Stimulated activated naive B cell treated with anti-CD40 and anti-IgM and Interleukin-4, amounts not matched to agents 10 μg/mL and 1 μg/mL and 100 μg/mL, for 72 hours (primary cell): ENCODE data around the gene SACM1L.

Experiments used
- ATAC-seq, 2 donors: fragments of 150-1000 bp; cut with Tn5 transposase; replicated peaks; 2 replicates each; pipeline ENCODE4 v1.10.0; 2021; ENCODE audit warnings: moderate library complexity in 1 of 2
- DNase-seq: peaks from one replicate; pipeline ENCODE4 v3.0.0; 2021
- H3K27ac Mint-ChIP-seq: one replicate; pipeline ENCODE4 v1.8.0; 2022; ENCODE audit warnings: mild to moderate bottlenecking, mixed read lengths
- H3K27me3 Mint-ChIP-seq, 2 donors: one replicate each; pipeline ENCODE4 v1.8.0; 2022; ENCODE audit warnings: mixed read lengths in 2 of 2
- H3K36me3 Mint-ChIP-seq, 2 donors: one replicate each; pipeline ENCODE4 v1.8.0; 2022; ENCODE audit warnings: mixed read lengths in 2 of 2, mild to moderate bottlenecking in 1 of 2
- H3K4me1 Mint-ChIP-seq, 2 donors: one replicate each; pipeline ENCODE4 v1.8.0; 2022; ENCODE audit warnings: mixed read lengths in 2 of 2, mild to moderate bottlenecking in 1 of 2
- H3K4me3 Mint-ChIP-seq, 2 donors: one replicate each; pipeline ENCODE4 v1.8.0; 2022; ENCODE audit warnings: mild to moderate bottlenecking in 2 of 2, mixed read lengths in 2 of 2, moderate library complexity in 1 of 2
- H3K9me3 Mint-ChIP-seq, 2 donors: one replicate each; pipeline ENCODE4 v1.8.0; 2022; ENCODE audit warnings: mixed read lengths in 2 of 2, mild to moderate bottlenecking in 1 of 2

The SACM1L gene

DNA sequence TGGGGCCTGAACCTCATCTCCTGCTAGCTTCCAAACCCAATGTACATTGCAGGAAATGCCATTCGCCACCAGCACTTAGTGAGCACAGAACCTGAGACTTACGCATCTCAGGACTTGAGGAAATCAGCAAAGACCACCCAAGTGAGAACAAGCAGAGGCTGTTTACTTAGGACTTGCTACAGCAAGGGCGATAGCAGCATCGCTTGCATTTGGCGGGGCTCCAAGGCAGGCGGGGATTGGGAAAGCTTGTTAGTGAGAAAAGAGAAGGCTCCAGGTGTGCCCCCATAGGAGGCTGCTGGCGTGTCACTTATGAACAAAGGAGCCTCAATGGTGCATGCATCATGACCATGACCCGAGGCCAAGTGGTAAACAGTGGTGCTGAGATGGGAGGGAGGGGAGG is 87.4 kb downstream of the SACM1L start:
- Mint-ChIP-seq H3K36me3 (no peaks in the 10 kb centered on the region), H3K27ac (no peak overlapping the region), H3K4me1 (peaks cover 2 to 9% of the 10 kb centered on the region in 2 donors), H3K27me3 (peaks cover 7 to 10% of the 10 kb centered on the region in 2 donors), H3K4me3 (no peak overlapping the region), H3K9me3 (no peaks in the 10 kb centered on the region)
- no peak for DNase-seq
- ATAC-seq: no peak

DNA sequence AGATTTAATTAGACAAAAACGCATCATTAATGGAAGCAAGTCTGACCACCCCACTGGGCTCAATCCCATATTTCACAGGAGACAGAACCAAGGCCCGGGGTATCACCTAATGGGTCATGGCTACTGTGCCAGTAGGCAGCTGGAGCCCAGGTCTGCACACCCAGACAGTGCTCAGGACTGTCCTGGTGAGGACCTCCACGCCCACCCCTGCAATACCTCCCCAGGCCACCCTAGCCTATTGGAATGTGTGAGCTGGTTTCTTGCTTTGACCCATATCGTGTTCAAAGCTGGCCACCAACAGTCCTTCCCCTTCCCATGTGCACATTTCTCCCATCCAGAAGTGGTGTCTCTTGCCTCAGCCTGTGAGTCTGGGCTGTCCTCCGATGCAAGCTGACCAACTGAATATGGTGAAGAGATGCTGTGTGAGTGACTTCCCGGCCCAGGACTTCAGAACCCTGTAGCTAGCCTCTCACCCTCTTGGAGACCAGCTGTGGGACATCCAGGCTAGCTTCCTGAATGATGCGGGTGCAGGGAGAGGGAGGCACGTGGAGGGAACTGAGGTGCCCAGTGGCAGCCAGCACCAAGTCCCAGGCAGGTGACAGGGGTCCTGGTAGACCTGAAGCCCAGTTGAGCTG is 88.0 kb downstream of the SACM1L start:
- no peak for DNase-seq
- no peaks in the 10 kb centered on the region for H3K9me3 Mint-ChIP-seq

DNA sequence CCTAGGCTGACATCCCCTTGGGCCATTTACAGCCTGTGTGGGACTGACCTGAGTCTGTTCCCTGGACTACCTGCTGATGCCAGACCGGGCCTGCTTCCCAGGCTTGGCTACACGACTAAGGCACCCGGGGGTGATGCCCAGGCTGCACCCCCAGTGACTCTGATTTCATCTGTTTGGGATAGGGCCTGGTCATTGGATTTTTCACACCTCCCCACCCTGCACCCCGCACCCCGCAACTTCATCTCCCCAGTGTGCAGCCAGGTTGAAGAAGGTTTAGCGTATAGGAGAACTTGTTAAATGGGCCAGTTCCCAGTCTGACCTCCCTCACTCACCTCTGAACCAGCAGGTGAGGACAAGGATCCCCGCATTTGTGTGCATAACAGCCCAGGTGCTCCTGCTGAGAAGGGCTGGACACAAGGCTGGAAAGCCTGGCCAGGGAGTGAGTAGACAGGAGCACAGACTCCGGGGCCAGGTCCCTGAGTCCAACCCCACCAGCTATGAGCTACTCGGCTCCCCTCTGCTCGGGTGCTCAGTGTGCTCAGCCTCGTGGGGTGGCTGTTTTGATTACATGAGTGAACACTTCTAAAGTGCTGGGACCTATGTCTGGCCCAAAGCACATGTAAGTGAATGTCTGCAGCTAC is 88.7 kb downstream of the SACM1L start:
- Mint-ChIP-seq H3K27me3 (peaks cover 0 to 4% of the 10 kb centered on the region in 2 donors), H3K4me1 (peaks cover 2 to 3% of the 10 kb centered on the region in 2 donors), H3K36me3 (no peaks in the 10 kb centered on the region), H3K9me3 (no peaks in the 10 kb centered on the region), H3K27ac (no peak overlapping the region), H3K4me3 (no peak overlapping the region)
- DNase-seq (no peak), ATAC-seq (no peak)

More for the DNA sequence above, 88.0 kb downstream of the SACM1L start:
- Mint-ChIP-seq H3K4me1 (peaks cover 2 to 9% of the 10 kb centered on the region in 2 donors), H3K4me3 (no peak overlapping the region), H3K27me3 (peaks cover 1 to 4% of the 10 kb centered on the region in 2 donors), H3K27ac (no peak overlapping the region), H3K36me3 (no peaks in the 10 kb centered on the region)
- no peak for ATAC-seq

DNA sequence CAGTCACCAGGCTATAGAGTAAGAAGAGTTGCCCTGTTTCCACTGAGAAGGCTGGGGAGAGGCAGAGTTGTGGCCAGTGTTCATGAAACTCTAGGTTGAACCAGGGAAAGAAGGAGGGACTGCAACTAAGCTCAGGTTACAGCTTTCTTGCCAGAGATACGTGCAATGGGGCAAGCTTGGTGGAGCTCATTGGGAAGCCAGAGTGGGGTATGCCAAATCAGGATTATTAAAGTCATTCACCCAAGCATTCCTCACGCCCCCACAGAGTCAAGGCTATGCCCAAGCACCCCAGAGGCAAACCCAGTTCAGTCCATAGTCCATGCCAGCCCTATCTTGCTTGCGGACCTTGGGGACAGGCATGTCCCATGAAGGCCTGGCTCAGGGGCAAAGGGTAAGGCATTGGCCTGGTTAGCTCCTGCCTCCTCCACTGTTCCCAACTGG is 89.6 kb downstream of the SACM1L start:
- Mint-ChIP-seq H3K27me3 (peaks cover 0 to 4% of the 10 kb centered on the region in 2 donors), H3K9me3 (no peaks in the 10 kb centered on the region), H3K27ac (no peak overlapping the region), H3K36me3 (no peaks in the 10 kb centered on the region), H3K4me3 (no peak overlapping the region), H3K4me1 (no peaks in the 10 kb centered on the region)
- ATAC-seq: no peak
- no peak for DNase-seq

DNA sequence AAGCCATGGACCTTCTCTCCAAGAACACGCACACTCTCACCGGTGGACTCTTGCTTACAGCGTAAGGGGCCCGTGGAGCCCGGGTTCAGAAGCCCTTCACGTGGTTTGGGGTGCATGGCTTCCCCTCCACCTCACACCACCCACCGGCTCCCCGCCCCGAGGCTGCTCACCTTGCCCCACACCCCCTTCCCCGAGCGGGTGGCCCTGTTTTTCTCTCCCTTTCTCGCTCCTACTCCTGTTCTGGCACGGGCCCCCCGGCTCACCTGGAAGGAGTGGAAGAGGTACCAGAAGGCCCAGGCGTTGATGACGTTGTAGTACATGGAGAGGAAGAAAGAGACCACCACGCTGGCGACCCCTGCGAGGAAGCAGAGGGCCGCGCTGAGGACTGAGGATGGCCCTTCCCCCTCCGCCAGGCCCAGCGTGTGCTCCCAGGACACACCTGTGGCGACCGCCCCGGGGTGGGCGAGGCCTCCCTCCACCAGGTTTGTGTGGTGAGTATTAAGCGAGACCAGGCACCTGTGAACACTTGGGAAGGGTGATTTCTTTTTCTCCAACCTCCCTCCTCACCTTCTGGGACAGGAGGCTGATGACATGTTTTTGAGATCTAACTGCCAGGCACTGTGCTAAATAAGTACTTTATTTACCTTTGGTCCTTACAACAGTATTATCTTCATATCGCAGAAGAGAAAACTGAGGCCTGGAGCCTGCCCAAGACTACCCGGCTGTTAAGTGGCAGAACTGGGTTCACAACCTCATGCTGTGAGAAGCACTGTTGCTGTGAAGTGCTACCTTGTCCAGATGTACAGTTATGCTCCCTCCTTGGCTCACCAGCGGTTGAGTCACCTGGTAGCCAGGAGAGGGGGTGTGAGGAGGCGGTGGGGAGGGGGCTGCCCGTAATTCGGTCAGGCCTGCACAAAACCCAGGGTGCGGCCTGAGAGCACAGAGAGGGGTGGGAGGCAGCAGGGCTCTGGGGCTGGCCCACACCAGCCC is 90.8 kb downstream of the SACM1L start:
- H3K4me1 Mint-ChIP-seq: no peaks in the 10 kb centered on the region
- ATAC-seq: no peak

DNA sequence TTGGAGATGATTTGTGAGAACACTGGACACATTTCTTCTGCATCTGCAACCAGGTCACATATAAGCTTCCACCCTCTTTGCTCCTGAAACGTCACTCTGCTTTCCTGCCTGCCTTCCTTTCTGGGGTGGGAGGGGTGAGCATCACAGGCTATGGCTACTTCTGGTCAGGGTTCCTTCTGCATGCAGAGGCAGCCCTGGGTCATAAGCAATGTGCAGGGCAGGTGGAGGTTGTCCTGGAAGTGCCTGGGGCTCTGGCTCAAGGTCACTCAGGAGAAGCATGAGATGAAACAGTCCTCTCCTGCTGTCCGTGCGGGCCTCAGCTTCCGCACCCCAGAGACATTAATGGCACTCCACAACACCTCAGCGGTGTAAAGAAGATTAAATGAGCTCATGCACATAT is 92.1 kb downstream of the SACM1L start:
- H3K9me3 Mint-ChIP-seq: peaks cover 0 to 4% of the 10 kb centered on the region in 2 donors

More for the DNA sequence above, 90.8 kb downstream of the SACM1L start:
- no peak for DNase-seq
- H3K9me3 Mint-ChIP-seq: peaks cover 0 to 4% of the 10 kb centered on the region in 2 donors
- H3K27me3 Mint-ChIP-seq: no peaks in the 10 kb centered on the region
- H3K4me3 Mint-ChIP-seq: no peak overlapping the region
- no peak overlapping the region for H3K27ac Mint-ChIP-seq
- H3K36me3 Mint-ChIP-seq: no peaks in the 10 kb centered on the region

DNA sequence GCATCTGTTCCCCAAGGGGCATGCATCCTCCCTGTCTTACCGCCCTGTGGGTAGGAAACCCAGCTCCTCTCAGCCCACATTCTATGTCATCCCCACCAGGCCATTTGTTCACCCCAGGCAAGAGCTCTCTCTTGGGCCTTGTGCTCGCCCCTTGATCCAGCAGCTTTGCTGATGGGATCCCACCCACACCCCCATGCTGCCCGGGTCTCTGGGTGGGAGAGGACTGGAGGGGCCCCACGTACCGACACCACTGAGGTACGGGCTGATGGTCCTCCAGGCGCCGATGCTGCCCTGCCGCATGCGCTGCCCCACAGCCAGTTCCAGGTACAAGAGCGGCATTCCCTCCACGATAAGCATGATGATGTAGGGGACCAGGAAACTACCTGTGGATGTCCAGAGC is 92.6 kb downstream of the SACM1L start:
- H3K36me3 Mint-ChIP-seq: no peaks in the 10 kb centered on the region
- H3K4me3 Mint-ChIP-seq: no peak overlapping the region
- H3K27me3 Mint-ChIP-seq: no peaks in the 10 kb centered on the region
- ATAC-seq (no peak), DNase-seq (no peak)
- peaks cover 0 to 4% of the 10 kb centered on the region in 2 donors for H3K9me3 Mint-ChIP-seq
- H3K4me1 Mint-ChIP-seq: no peaks in the 10 kb centered on the region
- H3K27ac Mint-ChIP-seq: no peak overlapping the region

More for the DNA sequence above, 92.1 kb downstream of the SACM1L start:
- ATAC-seq: no peak
- Mint-ChIP-seq H3K27me3 (no peaks in the 10 kb centered on the region), H3K4me1 (no peaks in the 10 kb centered on the region), H3K27ac (no peak overlapping the region), H3K4me3 (no peak overlapping the region), H3K36me3 (no peaks in the 10 kb centered on the region)
- DNase-seq: no peak

DNA sequence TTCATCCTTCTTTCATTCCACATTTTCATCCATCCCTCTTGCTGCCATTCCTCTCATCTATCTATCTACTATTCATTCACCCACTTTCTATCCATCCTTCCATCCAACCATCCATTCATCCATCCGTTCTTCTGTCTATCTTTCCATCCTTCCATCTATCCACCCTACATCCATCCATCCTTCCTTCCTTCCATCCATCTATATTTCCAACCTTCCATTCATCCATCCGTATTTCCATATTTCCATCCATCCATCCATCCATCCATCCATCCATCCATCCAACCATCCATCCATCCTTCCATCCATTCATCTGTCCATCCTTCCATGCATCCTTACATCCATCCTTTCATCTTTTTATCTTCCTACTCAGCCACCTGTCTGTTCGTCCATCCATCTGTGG is 93.2 kb downstream of the SACM1L start:
- H3K36me3 Mint-ChIP-seq: no peaks in the 10 kb centered on the region
- ATAC-seq: no peak
- no peaks in the 10 kb centered on the region for H3K4me1 Mint-ChIP-seq
- H3K27me3 Mint-ChIP-seq: no peaks in the 10 kb centered on the region
- H3K4me3 Mint-ChIP-seq: no peak overlapping the region
- no peak overlapping the region for H3K27ac Mint-ChIP-seq
- DNase-seq: no peak
- H3K9me3 Mint-ChIP-seq: peaks cover 0 to 4% of the 10 kb centered on the region in 2 donors

DNA sequence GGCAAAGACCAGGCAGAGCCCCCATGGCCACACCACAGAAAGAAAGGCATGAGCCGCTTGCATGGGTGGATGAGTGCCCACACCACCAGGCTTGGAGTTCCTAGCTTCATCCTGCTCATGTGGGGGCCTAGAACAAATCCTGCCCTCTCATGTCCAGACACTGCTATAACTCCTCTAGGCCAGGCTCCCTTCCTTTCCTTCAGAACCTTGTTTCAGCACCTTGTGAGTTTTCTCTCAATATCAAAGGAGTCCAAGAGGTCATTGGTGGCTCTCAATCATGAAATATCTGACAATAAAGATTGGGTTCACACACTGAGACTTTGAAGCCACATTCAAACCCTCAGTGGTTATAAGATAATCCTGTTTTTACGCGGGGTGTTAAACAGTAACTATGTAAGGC is 94.5 kb downstream of the SACM1L start:
- no peak overlapping the region for H3K27ac Mint-ChIP-seq
- no peaks in the 10 kb centered on the region for H3K36me3 Mint-ChIP-seq
- ATAC-seq (no peak), DNase-seq (no peak)
- peaks cover 0 to 4% of the 10 kb centered on the region in 2 donors for H3K9me3 Mint-ChIP-seq
- H3K27me3 Mint-ChIP-seq: no peaks in the 10 kb centered on the region
- H3K4me1 Mint-ChIP-seq: no peaks in the 10 kb centered on the region
- H3K4me3 Mint-ChIP-seq: no peak overlapping the region

DNA sequence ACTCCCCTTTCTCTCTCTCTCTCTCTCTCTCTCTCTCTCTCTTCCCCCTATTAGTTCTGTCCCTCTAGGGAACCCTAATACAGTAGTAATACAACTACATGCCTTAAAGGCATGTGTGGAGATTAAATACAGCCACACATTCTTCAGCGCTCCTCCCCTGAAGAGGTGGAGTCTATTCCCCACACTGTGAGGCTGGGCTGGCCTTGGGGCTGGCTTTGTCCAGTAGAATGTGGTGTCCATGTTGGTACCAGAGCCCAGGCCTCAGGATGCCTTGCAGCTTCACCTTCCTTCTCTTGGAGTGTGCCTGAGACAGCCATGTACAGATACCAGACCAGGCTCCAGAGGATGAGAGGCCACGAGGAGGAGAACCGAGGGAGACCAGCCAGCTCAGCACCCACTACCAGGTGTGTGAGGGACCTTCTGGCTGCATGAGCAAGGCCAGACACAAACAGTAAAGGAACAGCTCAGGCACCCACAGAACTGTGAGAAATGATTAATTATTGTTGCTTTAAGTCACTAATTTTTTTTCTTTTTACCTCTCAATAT is 96.5 kb downstream of the SACM1L start:
- no peaks in the 10 kb centered on the region for H3K27me3 Mint-ChIP-seq
- peaks cover 9 to 11% of the 10 kb centered on the region in 2 donors for H3K9me3 Mint-ChIP-seq
- peaks cover under 1 to 3% of the 10 kb centered on the region in 2 donors for H3K4me1 Mint-ChIP-seq
- ATAC-seq (no peak), DNase-seq (no peak)
- H3K36me3 Mint-ChIP-seq: peaks cover 0 to 9% of the 10 kb centered on the region in 2 donors
- no peak overlapping the region for H3K4me3 Mint-ChIP-seq
- no peak overlapping the region for H3K27ac Mint-ChIP-seq

DNA sequence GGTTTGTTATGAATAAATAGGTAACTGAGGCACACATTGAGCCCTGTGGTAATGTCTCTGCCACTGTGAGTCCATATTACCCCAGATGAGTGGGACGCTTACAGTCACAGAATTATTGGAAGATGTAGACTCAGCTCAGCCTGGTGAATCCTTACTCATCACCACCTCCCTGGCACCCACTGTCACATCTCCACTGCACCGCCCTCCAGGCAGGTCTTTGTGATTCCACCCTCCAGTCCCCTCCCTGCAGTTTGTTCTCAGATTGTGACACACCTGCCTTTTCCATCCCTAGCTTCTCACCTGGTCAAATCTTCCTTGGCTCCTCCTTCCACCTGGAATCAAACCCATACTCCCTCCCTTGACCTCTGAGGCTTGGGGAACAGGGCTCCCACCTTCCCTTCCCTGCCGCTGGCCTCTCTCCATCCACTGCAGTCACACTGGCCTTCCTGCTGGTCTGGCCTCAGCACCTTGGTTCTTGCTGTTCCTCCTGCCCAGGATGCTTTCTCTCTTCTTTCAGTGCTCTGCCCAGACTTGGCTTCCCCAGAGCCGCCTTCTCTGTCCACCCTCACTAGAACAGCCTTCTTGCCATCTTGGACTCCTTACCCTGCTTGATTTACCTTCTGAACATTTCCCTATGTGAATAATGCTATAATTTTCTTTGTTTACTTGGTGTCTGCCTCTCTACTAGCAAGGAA is 97.8 kb downstream of the SACM1L start:
- ATAC-seq (no peak), DNase-seq (no peak)
- H3K36me3 Mint-ChIP-seq: peaks cover 0 to 11% of the 10 kb centered on the region in 2 donors
- no peaks in the 10 kb centered on the region for H3K27me3 Mint-ChIP-seq
- H3K4me1 Mint-ChIP-seq: peaks cover 11 to 12% of the 10 kb centered on the region in 2 donors
- peaks cover 11 to 12% of the 10 kb centered on the region in 2 donors for H3K9me3 Mint-ChIP-seq
- H3K4me3 Mint-ChIP-seq: no peak overlapping the region
- no peak overlapping the region for H3K27ac Mint-ChIP-seq

DNA sequence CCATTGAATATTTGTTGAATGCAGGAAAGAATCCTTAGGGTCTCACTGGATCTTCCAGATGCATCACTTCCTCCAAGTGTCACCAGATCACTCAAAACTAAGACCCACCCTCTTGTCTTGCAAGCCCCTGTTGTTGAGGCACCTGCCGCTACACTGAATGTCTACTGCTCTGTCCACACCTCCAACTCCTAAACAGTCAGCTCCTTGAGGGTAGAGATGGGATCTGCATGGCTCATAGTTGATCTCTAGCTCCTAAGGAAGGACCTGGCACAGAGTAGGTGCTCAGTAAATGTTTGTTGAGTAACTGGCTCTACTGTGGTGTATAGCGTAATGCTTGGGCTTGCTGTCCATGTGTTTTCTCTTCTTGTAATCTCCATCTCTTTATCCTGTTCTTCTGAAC is 98.4 kb downstream of the SACM1L start:
- Mint-ChIP-seq H3K9me3 (peaks cover 11 to 12% of the 10 kb centered on the region in 2 donors), H3K4me3 (no peak overlapping the region), H3K36me3 (peaks cover 0 to 11% of the 10 kb centered on the region in 2 donors), H3K27me3 (no peaks in the 10 kb centered on the region), H3K4me1 (peaks cover 13 to 17% of the 10 kb centered on the region in 2 donors), H3K27ac (no peak overlapping the region)
- ATAC-seq: no peak
- DNase-seq: no peak

DNA sequence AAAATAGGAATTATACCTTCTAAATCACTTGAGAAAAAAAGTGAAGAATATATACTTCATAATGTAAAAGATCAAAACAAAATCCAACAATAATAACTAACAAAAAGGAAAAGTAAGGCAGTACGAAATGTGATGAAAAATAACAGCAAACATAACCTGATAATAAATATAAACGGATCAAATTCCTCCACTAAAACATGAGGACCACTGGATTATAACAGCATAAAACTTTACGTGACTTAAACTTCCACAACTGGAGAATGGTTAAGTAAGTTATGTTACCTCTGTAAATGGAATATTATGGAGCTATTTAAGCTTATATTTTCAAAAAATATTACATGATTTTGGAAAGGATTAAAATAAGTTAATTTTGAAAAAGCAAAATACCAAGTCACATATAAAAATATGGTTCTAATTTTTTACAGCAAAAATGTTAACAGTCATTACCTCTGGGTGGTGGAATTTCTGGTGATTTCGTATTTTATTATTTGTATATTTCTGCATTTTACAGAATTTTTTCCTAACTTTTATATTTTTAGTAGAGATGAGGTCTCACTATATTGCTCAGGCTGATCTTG is 100.1 kb downstream of the SACM1L start:
- DNase-seq (no peak), ATAC-seq (no peak)
- Mint-ChIP-seq H3K9me3 (peaks cover 11 to 12% of the 10 kb centered on the region in 2 donors), H3K27me3 (no peaks in the 10 kb centered on the region), H3K27ac (no peak overlapping the region), H3K4me3 (no peak overlapping the region), H3K4me1 (peaks cover 15 to 17% of the 10 kb centered on the region in 2 donors), H3K36me3 (peaks cover 0 to 11% of the 10 kb centered on the region in 2 donors)
